Endothelial cell (in vitro differentiated cells): ENCODE measurements around the gene RIMBP2. TPM values are rescaled to one million over a fixed set of nuclear protein-coding genes. Genes with fewer than 3 reads are reported as not detected.

Experiments used
- DNase-seq: peaks from one replicate; pipeline ENCODE4 v3.0.0; 2021; ENCODE audit warnings: low spot score
- H3K27ac Mint-ChIP-seq: one replicate; pipeline ENCODE4 v1.8.0; 2021; ENCODE audit warnings: mixed read lengths, inconsistent platforms; ENCODE audit not compliant: unreplicated experiment
- H3K27me3 Mint-ChIP-seq: one replicate; pipeline ENCODE4 v1.8.0; 2021; ENCODE audit warnings: mild to moderate bottlenecking, moderate library complexity, mixed read lengths, inconsistent platforms; ENCODE audit not compliant: unreplicated experiment
- H3K36me3 Mint-ChIP-seq: one replicate; pipeline ENCODE4 v1.8.0; 2021; ENCODE audit warnings: mild to moderate bottlenecking, low read depth, mixed read lengths, inconsistent platforms; ENCODE audit not compliant: unreplicated experiment
- H3K4me1 Mint-ChIP-seq: one replicate; pipeline ENCODE4 v1.8.0; 2021; ENCODE audit warnings: mild to moderate bottlenecking, mixed read lengths, inconsistent platforms; ENCODE audit not compliant: unreplicated experiment
- H3K4me3 Mint-ChIP-seq: one replicate; pipeline ENCODE4 v1.8.0; 2021; ENCODE audit warnings: mild to moderate bottlenecking, mixed read lengths, inconsistent platforms; ENCODE audit not compliant: unreplicated experiment
- H3K9me3 Mint-ChIP-seq: one replicate; pipeline ENCODE4 v1.8.0; 2021; ENCODE audit warnings: mixed read lengths, inconsistent platforms; ENCODE audit not compliant: unreplicated experiment
- total RNA-seq: library from RNA; stranded (reverse); fragmentation: NEBNext Ultra II Directional; extraction: Animal tissue kit (Norgen Biotek cat#: 25700); gene quantifications from one replicate; pipeline ENCODE4 v1.2.1, GENCODE V29; 2021; ENCODE audit not compliant: unreplicated experiment
- TF ChIP-seq, protein P1 (sequence below): fragments of 200-600 bp; sonication (generic); IDR thresholded peaks from one replicate; pipeline ENCODE4 v1.5.0; 2021; ENCODE audit warnings: antibody characterized with exemption; ENCODE audit not compliant: unreplicated experiment

RIMBP2 gene
- total RNA-seq, 1 donor from 2014 or later, result 1.4 TPM

DNA sequence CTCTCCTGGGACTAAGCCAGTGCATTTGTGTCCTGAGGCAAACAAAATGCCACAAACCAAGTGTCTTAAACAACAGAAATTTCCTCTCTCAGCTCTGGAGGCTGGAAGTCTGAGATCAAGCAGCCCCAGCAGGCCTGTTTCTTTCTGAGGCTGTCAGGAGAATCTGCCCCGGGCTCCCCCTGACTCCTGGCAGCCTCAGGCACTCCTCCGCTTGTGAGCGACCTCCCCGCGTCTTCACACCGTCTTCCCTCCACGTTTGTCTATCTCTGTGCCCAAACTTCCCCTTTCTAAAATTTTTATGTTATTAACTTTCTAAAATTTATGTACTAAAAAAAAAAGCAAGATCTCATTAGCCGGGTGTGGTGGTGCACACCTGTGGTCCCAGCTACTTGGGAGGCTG, 59.7 kb downstream of the RIMBP2 start:
- Mint-ChIP-seq H3K4me1 (no peaks in the 10 kb centered on the region), H3K27ac (no peak overlapping the region), H3K36me3 (peaks cover 9% of the 10 kb centered on the region), H3K9me3 (peaks cover 18% of the 10 kb centered on the region), H3K4me3 (no peak overlapping the region), H3K27me3 (peaks cover 3% of the 10 kb centered on the region)
- TF ChIP-seq, protein P1, sequence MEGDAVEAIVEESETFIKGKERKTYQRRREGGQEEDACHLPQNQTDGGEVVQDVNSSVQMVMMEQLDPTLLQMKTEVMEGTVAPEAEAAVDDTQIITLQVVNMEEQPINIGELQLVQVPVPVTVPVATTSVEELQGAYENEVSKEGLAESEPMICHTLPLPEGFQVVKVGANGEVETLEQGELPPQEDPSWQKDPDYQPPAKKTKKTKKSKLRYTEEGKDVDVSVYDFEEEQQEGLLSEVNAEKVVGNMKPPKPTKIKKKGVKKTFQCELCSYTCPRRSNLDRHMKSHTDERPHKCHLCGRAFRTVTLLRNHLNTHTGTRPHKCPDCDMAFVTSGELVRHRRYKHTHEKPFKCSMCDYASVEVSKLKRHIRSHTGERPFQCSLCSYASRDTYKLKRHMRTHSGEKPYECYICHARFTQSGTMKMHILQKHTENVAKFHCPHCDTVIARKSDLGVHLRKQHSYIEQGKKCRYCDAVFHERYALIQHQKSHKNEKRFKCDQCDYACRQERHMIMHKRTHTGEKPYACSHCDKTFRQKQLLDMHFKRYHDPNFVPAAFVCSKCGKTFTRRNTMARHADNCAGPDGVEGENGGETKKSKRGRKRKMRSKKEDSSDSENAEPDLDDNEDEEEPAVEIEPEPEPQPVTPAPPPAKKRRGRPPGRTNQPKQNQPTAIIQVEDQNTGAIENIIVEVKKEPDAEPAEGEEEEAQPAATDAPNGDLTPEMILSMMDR, result no peak
- no peak for DNase-seq

DNA sequence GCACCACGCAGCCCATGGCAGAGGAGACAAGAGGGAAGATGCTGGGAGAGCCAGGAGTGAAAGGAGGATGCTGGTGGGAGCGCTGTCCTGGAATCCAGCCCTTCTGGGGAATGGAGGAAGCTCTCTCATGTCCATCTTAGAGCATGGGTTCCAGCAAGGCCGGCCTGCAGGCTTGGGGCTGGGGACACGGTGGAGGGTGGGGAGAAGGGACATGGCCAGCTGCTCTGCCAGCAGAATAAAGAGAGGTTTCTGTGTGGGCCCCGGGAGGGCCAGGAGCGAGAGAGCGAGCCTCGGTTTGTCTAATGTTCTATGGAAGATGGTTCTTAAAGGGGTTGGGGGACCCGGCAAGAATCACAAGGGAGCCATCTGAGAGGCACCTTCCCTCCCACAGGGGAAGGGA, 60.2 kb downstream of the RIMBP2 start:
- Mint-ChIP-seq H3K4me3 (no peak overlapping the region), H3K36me3 (peaks cover 9% of the 10 kb centered on the region), H3K4me1 (no peaks in the 10 kb centered on the region), H3K27ac (no peak overlapping the region), H3K9me3 (peaks cover 18% of the 10 kb centered on the region), H3K27me3 (peaks cover 3% of the 10 kb centered on the region)
- TF ChIP-seq, protein P1, result no peak
- DNase-seq, result no peak

DNA sequence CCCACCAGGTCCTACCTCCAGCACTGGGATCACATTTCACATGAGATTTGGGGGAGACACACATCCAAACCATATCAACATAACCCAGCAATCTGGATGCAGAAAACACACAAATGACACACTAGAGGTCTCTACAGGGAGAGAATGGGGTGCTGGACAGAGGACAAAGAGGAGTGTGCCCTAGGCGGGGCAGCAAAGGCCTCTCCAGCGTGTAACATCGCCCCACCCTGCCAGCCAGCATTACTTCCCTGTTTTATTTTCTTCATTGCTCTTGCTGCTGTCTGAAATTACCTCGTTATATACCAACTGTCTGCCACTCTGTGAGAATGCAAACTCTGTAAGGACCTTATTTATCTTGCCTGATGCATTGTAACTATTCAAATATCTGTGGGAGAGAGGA, 61.1 kb downstream of the RIMBP2 start:
- TF ChIP-seq, protein P1, result no peak
- Mint-ChIP-seq H3K4me1 (no peaks in the 10 kb centered on the region), H3K9me3 (peaks cover 18% of the 10 kb centered on the region)

DNA sequence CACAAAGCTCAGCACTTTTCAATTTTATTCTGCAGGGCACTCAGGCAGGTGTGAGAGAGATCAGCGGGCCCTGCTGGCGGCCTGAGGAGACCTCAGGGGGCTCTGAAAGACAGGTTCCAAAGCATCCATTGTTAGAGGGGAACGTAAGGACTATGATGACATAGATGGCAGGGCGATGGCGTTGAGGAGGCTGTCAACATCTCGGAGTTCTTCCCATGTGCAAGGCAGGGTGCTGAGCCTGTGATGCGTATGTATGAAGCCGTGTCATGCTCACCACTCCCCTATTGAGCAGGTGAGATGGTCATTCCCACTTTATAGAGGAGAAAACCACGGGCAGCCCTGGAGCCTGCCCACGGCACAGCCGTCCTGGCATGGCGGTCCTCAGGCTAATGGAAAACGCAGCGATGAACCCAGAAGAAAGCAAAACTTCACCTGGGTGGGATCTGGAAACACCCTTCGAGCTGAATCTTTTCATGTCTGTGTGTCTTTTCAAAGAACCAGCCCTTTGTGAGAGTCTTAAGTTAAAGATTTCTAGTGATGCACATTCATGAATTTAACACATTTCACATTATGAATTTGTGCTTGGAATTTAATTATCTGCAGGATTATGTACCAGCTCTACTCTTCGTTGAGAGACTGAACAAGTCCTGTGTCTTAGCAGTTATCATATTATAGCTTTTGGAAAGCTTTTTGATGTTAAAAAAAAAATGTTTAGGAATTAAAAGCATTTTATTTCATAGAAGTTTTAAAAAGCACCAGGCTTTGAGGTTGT, 64.7 kb downstream of the RIMBP2 start:
- Mint-ChIP-seq H3K36me3 (peaks cover 8% of the 10 kb centered on the region), H3K27ac (no peak overlapping the region), H3K4me1 (no peaks in the 10 kb centered on the region), H3K4me3 (no peak overlapping the region), H3K9me3 (peaks cover 24% of the 10 kb centered on the region), H3K27me3 (peaks cover 3% of the 10 kb centered on the region)
- TF ChIP-seq, protein P1, result no peak
- no peak for DNase-seq

More for the DNA sequence above, 61.1 kb downstream of the RIMBP2 start:
- Mint-ChIP-seq H3K27ac (no peak overlapping the region), H3K27me3 (peaks cover 3% of the 10 kb centered on the region), H3K36me3 (peaks cover 9% of the 10 kb centered on the region), H3K4me3 (no peak overlapping the region)
- no peak for DNase-seq

DNA sequence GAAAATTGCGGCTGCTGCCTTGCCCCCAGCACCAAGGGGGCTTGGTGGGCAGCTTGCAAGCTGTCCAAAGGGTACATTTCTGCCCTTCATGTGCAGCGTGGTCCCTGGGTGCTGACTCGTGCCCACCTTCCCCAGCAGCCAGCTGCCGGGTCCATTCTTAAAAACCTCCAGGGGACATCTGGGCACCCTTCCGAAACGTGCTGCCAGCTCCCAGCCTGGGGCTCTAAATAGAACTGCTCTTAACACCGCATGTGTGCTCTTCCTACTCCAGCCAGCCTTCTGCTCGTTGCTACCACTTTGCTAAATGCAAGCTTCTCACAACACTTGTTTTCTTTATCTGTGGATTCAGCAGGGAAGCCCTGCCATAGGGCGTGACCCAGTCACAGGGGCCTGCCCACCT, 66.0 kb downstream of the RIMBP2 start:
- no peaks in the 10 kb centered on the region for H3K4me1 Mint-ChIP-seq
- H3K9me3 Mint-ChIP-seq, result peaks cover 18% of the 10 kb centered on the region
- no peak for DNase-seq
- peaks cover 9% of the 10 kb centered on the region for H3K36me3 Mint-ChIP-seq
- H3K27ac Mint-ChIP-seq, result no peak overlapping the region
- no peak overlapping the region for H3K4me3 Mint-ChIP-seq
- TF ChIP-seq, protein P1, result no peak
- peaks cover 4% of the 10 kb centered on the region for H3K27me3 Mint-ChIP-seq
